H1 (cell line): ENCODE results near the gene NT5C1B. TPM values are rescaled to one million over a fixed set of nuclear protein-coding genes. Genes with fewer than 3 reads are reported as not detected.

Source experiments
- CTCF ChIA-PET: fragments of 300-600 bp; sonication (Branson Sonifier 250); formaldehyde crosslinking; loops from one replicate; lab custom pipeline; 2021; ENCODE audit not compliant: partially characterized antibody; lab: Charles Lee
- POLR2A ChIA-PET: fragments of 300-600 bp; sonication (Branson Sonifier 250); formaldehyde crosslinking; loops from one replicate; lab custom pipeline; 2021; ENCODE audit warnings: inconsistent platforms; ENCODE audit not compliant: partially characterized antibody; lab: Charles Lee
- DNase-seq, 2 experiments: peaks; one replicate each; pipeline versions ENCODE4 v3.0.0 to v3.0.0-alpha.2; 2010 to 2022; ENCODE audit warnings: low spot score in 2 of 2, low read depth in 1 of 2, mixed read lengths in 1 of 2
- FAIRE-seq: peaks from 2 replicates; lab custom pipeline; 2011; peaks lifted over from hg19 to GRCh38; lab: Jason Lieb, UNC
- H2AFZ ChIP-seq: 2 replicates; pipeline ENCODE4 v1.8.1; 2012; ENCODE audit warnings: low read length, inconsistent platforms
- H2AK5ac ChIP-seq: 2 replicates; pipeline ENCODE4 v1.6.1; 2013; ENCODE audit warnings: low read depth, low read length
- H2BK120ac ChIP-seq: replicated peaks from 2 replicates; pipeline ENCODE3; 2013; ENCODE audit warnings: low read depth, low read length, inconsistent platforms
- H2BK12ac ChIP-seq: 2 replicates; pipeline ENCODE4 v1.6.1; 2013; ENCODE audit warnings: low read depth, low read length
- H2BK15ac ChIP-seq: 2 replicates; pipeline ENCODE4 v1.6.1; 2013; ENCODE audit warnings: low read length
- H2BK20ac ChIP-seq: 2 replicates; pipeline ENCODE4 v1.6.1; 2013; ENCODE audit warnings: low read length
- H2BK5ac ChIP-seq: 2 replicates; pipeline ENCODE4 v1.6.1; 2013; ENCODE audit warnings: low read depth, low read length
- H3K14ac ChIP-seq: 2 replicates; pipeline ENCODE4 v1.6.1; 2013; ENCODE audit warnings: inconsistent platforms; ENCODE audit not compliant: insufficient read length
- H3K18ac ChIP-seq: 2 replicates; pipeline ENCODE4 v1.6.1; 2013; ENCODE audit warnings: low read length; ENCODE audit errors: extremely low read depth
- H3K23ac ChIP-seq: 2 replicates; pipeline ENCODE4 v1.6.1; 2013; ENCODE audit warnings: inconsistent platforms; ENCODE audit not compliant: insufficient read length
- H3K23me2 ChIP-seq: 2 replicates; pipeline ENCODE4 v1.6.1; 2013; ENCODE audit warnings: low read depth, low read length
- H3K27ac ChIP-seq: 2 replicates; pipeline ENCODE4 v1.6.1; 2011; ENCODE audit warnings: low read depth, low read length, inconsistent platforms
- H3K27me3 ChIP-seq, 4 experiments: replicated peaks in 1 of 4; 1 replicate in 1 of 4; 2 replicates in 3 of 4; pipeline versions ENCODE4 v1.6.1 to v1.8.1; 2011 to 2013; ENCODE audit warnings: low read length in 3 of 4, mild to moderate bottlenecking in 3 of 4, inconsistent platforms in 2 of 4, mixed read lengths in 2 of 4, moderate library complexity in 1 of 4; ENCODE audit not compliant: control insufficient read depth in 3 of 4, insufficient read depth in 3 of 4; ENCODE audit errors: extremely low read depth in 1 of 4
- H3K36me3 ChIP-seq, 4 experiments: 2 replicates each; pipeline versions ENCODE4 v1.6.1 to v1.8.1; 2011 to 2013; ENCODE audit warnings: mild to moderate bottlenecking in 4 of 4, low read length in 3 of 4, moderate library complexity in 2 of 4, control low read depth in 1 of 4, inconsistent platforms in 1 of 4; ENCODE audit not compliant: insufficient read depth in 4 of 4, control insufficient read depth in 2 of 4
- H3K4ac ChIP-seq: replicated peaks from 2 replicates; pipeline ENCODE3; 2013; ENCODE audit warnings: low read length, low read depth, mixed read lengths, inconsistent platforms; ENCODE audit not compliant: insufficient read length
- H3K4me1 ChIP-seq, 4 experiments: replicated peaks in 1 of 4; 1 replicate in 1 of 4; 2 replicates in 3 of 4; pipeline versions ENCODE4 v1.6.1 to v1.8.1; 2011 to 2013; ENCODE audit warnings: low read length in 3 of 4, inconsistent platforms in 2 of 4, mixed read lengths in 1 of 4; ENCODE audit not compliant: insufficient read depth in 4 of 4, control insufficient read depth in 3 of 4
- H3K4me2 ChIP-seq, 2 experiments: 2 replicates each; pipeline versions ENCODE4 v1.6.1 to v1.8.1; 2011 to 2013; ENCODE audit warnings: low read depth in 2 of 2, low read length in 2 of 2, control low read depth in 1 of 2, inconsistent platforms in 1 of 2, mild to moderate bottlenecking in 1 of 2; ENCODE audit not compliant: insufficient read depth in 1 of 2
- H3K4me3 ChIP-seq, 4 experiments: fragments of 200-600, 300-600 bp in 1 of 4; sonication (generic), shearing (Covaris generic), sonication (Bioruptor Twin) in 1 of 4; 2 replicates each; pipeline versions ENCODE4 v1.5.1 to v1.8.1; 2011 to 2016; ENCODE audit warnings: low read length in 4 of 4, low read depth in 3 of 4, control low read depth in 2 of 4, inconsistent platforms in 2 of 4, mild to moderate bottlenecking in 2 of 4, mixed read lengths in 1 of 4, moderate library complexity in 1 of 4; ENCODE audit not compliant: insufficient read depth in 2 of 4; ENCODE audit errors: extremely low read depth in 1 of 4
- H3K56ac ChIP-seq: replicated peaks from 2 replicates; pipeline ENCODE3; 2013; ENCODE audit warnings: low read depth, mild to moderate bottlenecking, mixed read lengths, low read length, inconsistent platforms; ENCODE audit not compliant: insufficient read length
- H3K79me1 ChIP-seq: 2 replicates; pipeline ENCODE4 v1.6.1; 2013; ENCODE audit warnings: low read depth, low read length, control low read depth
- H3K79me2 ChIP-seq, 2 experiments: 2 replicates each; pipeline versions ENCODE4 v1.6.1 to v1.8.1; 2012 to 2013; ENCODE audit warnings: low read length in 2 of 2, mild to moderate bottlenecking in 2 of 2, inconsistent platforms in 1 of 2; ENCODE audit not compliant: insufficient read depth in 2 of 2, control insufficient read depth in 1 of 2
- H3K9ac ChIP-seq, 4 experiments: replicated peaks in 1 of 4; 1 replicate in 1 of 4; 2 replicates in 3 of 4; pipeline versions ENCODE4 v1.6.1 to v1.8.1; 2011 to 2013; ENCODE audit warnings: low read depth in 3 of 4, low read length in 3 of 4, control low read depth in 2 of 4, mild to moderate bottlenecking in 2 of 4, moderate library complexity in 2 of 4, inconsistent platforms in 1 of 4; ENCODE audit errors: extremely low read depth in 1 of 4
- H3K9me3 ChIP-seq, 2 experiments: 2 replicates each; pipeline versions ENCODE4 v1.6.1 to v1.8.1; 2012 to 2013; ENCODE audit warnings: mild to moderate bottlenecking in 2 of 2, moderate library complexity in 2 of 2, control low read depth in 1 of 2, inconsistent platforms in 1 of 2, low read depth in 1 of 2, low read length in 1 of 2, mixed read lengths in 1 of 2; ENCODE audit not compliant: insufficient read depth in 2 of 2
- H4K20me1 ChIP-seq, 2 experiments: replicated peaks in 1 of 2; 2 replicates each; pipeline versions ENCODE3 to v1.8.1; 2011 to 2013; ENCODE audit warnings: inconsistent platforms in 2 of 2, low read length in 2 of 2, mild to moderate bottlenecking in 1 of 2; ENCODE audit not compliant: insufficient read depth in 2 of 2, control insufficient read depth in 1 of 2
- H4K5ac ChIP-seq: 2 replicates; pipeline ENCODE4 v1.6.1; 2013; ENCODE audit warnings: low read length, low read depth, mixed read lengths, inconsistent platforms; ENCODE audit not compliant: insufficient read length
- H4K8ac ChIP-seq: 2 replicates; pipeline ENCODE4 v1.8.0; 2013; ENCODE audit warnings: mild to moderate bottlenecking, moderate library complexity, low read length, inconsistent platforms; ENCODE audit not compliant: insufficient read depth; ENCODE audit errors: extremely low read depth
- H4K91ac ChIP-seq: replicated peaks from 2 replicates; pipeline ENCODE3; 2013; ENCODE audit warnings: low read length, mixed read lengths, inconsistent platforms; ENCODE audit not compliant: insufficient read length
- GABPA ChIP-seq: IDR thresholded peaks from 2 replicates; pipeline ENCODE4 v1.6.1; 2011; ENCODE audit warnings: mild to moderate bottlenecking, low read length, moderate library complexity, borderline replicate concordance; ENCODE audit not compliant: insufficient read depth
- HDAC6 ChIP-seq: IDR thresholded peaks from one replicate; pipeline ENCODE4 v1.7.1; 2012; ENCODE audit warnings: low read depth, mild to moderate bottlenecking, inconsistent platforms, low read length, moderate library complexity
- MAFK ChIP-seq: IDR thresholded peaks from 2 replicates; pipeline ENCODE4 v1.6.1; 2012; ENCODE audit warnings: low read depth, mild to moderate bottlenecking, improper control_type of control experiment, low read length
- NRF1 ChIP-seq: IDR thresholded peaks from 2 replicates; pipeline ENCODE4 v1.6.1; 2011; ENCODE audit warnings: mild to moderate bottlenecking, low read depth, low read length, improper control_type of control experiment
- RXRA ChIP-seq: IDR thresholded peaks from 2 replicates; pipeline ENCODE4 v1.6.1; 2011; ENCODE audit warnings: low read depth, mild to moderate bottlenecking, low read length, moderate library complexity; ENCODE audit not compliant: insufficient read depth
- WGBS, 2 experiments: shearing (Covaris generic) in 1 of 2; methylation state at CpG; one replicate each; pipeline versions ENCODE4 v1.1.6 to v1.1.7; 2013 to 2015; ENCODE audit warnings: low lambda C conversion rate in 2 of 2, mixed read lengths in 2 of 2, inconsistent platforms in 1 of 2, low coverage in 1 of 2, missing lambda C conversion rate in 1 of 2; ENCODE audit not compliant: insufficient replicate concordance in 2 of 2, insufficient coverage in 1 of 2, insufficient read length in 1 of 2; ENCODE audit errors: extremely low coverage in 1 of 2, missing lambda C conversion rate in 1 of 2; 5-methylcytosine and 5-hydroxymethylcytosine counted together
- polyA plus RNA-seq, 7 experiments: library from polyadenylated mRNA; depleted of rRNA in 3 of 7; stranded (reverse) in 5 of 7; unstranded in 2 of 7; fragments of >200 nt in 5 of 7; fragments of 200-250 nt in 2 of 7; gene quantifications; 1 replicate in 5 of 7; 2 replicates in 1 of 7; 4 replicates in 1 of 7; pipeline versions ENCODE4 v1.2.1 to v1.2.3, GENCODE V29; 2011 to 2013; ENCODE audit warnings: missing spikeins in 2 of 7, mixed read lengths in 2 of 7
- total RNA-seq: library from RNA; stranded (reverse); fragmentation: NEBNext Ultra II Directional; extraction: Animal tissue kit (Norgen Biotek cat#: 25700); gene quantifications from 2 replicates; pipeline ENCODE4 v1.2.1, GENCODE V29; 2021
- TF ChIP-seq, protein P1 (sequence below): IDR thresholded peaks from 2 replicates; pipeline ENCODE4 v1.6.1; 2011; ENCODE audit warnings: low read length, improper control_type of control experiment

NT5C1B gene
- total and polyA plus RNA-seq, 2 of the 8 experiments (the other 6 are each of a cell fraction or from before 2014, with no cell fraction given) = not detected

DNA sequence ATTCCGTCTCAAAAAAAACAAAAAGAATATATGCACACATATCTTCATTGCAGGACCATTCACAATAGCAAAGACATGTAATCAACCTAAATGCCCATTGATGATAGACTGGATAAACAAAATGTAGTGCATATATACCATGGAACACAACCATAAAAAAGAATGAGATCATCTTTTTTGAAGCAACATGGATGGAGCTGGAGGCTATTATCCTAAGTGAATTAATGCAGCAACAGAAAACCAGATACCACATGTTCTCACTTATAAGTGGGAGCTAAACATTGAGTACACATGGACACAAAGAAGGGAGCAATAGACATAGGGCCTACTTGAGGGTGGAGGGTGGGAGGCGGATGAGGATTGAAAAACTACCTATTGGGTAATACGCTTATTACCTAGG, 8.8 kb downstream of the NT5C1B start:
- CTCF ChIA-PET = interaction anchor here (0.6 to 0.7 kb wide), 2 partner anchors 89 to 1799 kb away, joined by 3 read pairs; no protein-coding TSS in a partner anchor

More for the DNA sequence above, 8.8 kb downstream of the NT5C1B start:
- H2AFZ ChIP-seq = no peak overlapping the region
- H3K9me3 ChIP-seq = peaks cover 0 to 2% of the 10 kb centered on the region in 2 experiments; a peak in 2 of 4 replicates
- H3K4me2 ChIP-seq = no peak overlapping the region
- H4K5ac ChIP-seq = no peak overlapping the region
- no peaks in the 10 kb centered on the region for H3K79me1 ChIP-seq
- no peaks in the 10 kb centered on the region for H3K4me1 ChIP-seq
- H3K4me3 ChIP-seq = no peak overlapping the region
- no peak for FAIRE-seq
- H3K27me3 ChIP-seq = no peaks in the 10 kb centered on the region
- no peak overlapping the region for H2BK120ac ChIP-seq
- 96% methylated on average over 3 of the region's 3 CpGs; no CpG with 5 or more reads in 1 of the 2 experiments for WGBS, 2 experiments
- H2BK12ac ChIP-seq = no peak overlapping the region
- no peaks in the 10 kb centered on the region for H3K23me2 ChIP-seq
- no peaks in the 10 kb centered on the region for H4K20me1 ChIP-seq
- TF ChIP-seq NRF1 (no peak), MAFK (no peak), RXRA (no peak), HDAC6 (no peak), GABPA (no peak)
- TF ChIP-seq, protein P1, sequence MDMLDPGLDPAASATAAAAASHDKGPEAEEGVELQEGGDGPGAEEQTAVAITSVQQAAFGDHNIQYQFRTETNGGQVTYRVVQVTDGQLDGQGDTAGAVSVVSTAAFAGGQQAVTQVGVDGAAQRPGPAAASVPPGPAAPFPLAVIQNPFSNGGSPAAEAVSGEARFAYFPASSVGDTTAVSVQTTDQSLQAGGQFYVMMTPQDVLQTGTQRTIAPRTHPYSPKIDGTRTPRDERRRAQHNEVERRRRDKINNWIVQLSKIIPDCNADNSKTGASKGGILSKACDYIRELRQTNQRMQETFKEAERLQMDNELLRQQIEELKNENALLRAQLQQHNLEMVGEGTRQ = no peak
- TF ChIP-seq, all 59 proteins: peak for 0
- Histone ChIP-seq H2BK15ac (no peak overlapping the region), H2BK5ac (no peak overlapping the region), H3K79me2 (no peaks in the 10 kb centered on the region), H2AK5ac (no peak overlapping the region), H3K27ac (no peak overlapping the region), H3K36me3 (no peaks in the 10 kb centered on the region), H3K9ac (no peak overlapping the region), H3K18ac (no peak overlapping the region), H3K14ac (no peak overlapping the region), H4K8ac (no peak overlapping the region), H2BK20ac (no peak overlapping the region), H3K23ac (no peak overlapping the region), H3K4ac (no peak overlapping the region), H4K91ac (no peak overlapping the region), H3K56ac (no peak overlapping the region)
- no peak for DNase-seq
- POLR2A ChIA-PET = no interaction called here
